Measurements from ENCODE around the gene DCDC2B.

The DCDC2B gene

DNA sequence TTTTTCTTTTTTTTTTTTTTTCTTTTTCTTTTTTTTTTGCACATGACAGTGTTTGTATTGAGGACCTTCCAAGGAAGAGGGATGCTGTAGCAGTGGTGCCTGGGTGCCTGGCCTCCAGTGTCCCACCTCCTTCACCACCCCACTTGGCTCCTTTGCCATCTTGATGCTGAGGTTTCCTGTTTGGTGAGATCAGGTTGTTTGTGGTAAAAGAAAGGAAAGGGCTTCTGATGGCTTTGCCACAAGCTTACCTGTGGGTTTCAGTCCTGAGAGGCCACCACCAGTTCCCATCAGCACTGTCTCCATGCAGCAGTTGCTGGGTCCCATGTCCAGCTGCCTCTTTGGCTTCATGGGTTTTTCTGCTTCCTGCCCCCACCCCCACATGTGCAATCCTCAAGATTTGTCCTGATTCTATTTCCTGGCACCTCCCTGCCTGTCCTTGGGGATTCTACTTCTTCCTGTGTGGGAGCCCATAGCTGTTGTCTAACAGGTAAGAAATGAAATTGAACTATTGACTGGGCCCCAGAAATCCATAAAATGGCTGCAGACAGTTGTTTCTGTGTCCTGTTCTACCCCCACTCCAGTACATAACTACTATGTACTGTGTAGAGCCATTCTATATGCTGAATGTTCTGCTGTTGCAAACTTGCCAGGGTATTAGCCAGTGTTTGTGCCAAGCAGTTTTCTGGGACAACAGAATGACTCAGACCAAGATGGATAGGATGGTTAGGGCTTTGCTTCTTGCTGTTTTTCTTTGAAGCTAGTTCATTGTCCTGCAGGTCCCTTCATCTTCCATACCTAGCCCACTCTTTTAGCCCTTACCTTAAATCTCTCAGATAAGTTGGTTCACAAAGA lies 12.7 kb upstream of the DCDC2B start:
- TF ChIP-seq, protein P1, sequence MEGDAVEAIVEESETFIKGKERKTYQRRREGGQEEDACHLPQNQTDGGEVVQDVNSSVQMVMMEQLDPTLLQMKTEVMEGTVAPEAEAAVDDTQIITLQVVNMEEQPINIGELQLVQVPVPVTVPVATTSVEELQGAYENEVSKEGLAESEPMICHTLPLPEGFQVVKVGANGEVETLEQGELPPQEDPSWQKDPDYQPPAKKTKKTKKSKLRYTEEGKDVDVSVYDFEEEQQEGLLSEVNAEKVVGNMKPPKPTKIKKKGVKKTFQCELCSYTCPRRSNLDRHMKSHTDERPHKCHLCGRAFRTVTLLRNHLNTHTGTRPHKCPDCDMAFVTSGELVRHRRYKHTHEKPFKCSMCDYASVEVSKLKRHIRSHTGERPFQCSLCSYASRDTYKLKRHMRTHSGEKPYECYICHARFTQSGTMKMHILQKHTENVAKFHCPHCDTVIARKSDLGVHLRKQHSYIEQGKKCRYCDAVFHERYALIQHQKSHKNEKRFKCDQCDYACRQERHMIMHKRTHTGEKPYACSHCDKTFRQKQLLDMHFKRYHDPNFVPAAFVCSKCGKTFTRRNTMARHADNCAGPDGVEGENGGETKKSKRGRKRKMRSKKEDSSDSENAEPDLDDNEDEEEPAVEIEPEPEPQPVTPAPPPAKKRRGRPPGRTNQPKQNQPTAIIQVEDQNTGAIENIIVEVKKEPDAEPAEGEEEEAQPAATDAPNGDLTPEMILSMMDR (IDR thresholded peaks at IDR 0.05; ENCODE audit: borderline replicate concordance, insufficient read depth, low read depth, low read length), result no peak
- no peak overlapping the region for H3K4me3 ChIP-seq (ENCODE audit: low read depth, low read length)

DNA sequence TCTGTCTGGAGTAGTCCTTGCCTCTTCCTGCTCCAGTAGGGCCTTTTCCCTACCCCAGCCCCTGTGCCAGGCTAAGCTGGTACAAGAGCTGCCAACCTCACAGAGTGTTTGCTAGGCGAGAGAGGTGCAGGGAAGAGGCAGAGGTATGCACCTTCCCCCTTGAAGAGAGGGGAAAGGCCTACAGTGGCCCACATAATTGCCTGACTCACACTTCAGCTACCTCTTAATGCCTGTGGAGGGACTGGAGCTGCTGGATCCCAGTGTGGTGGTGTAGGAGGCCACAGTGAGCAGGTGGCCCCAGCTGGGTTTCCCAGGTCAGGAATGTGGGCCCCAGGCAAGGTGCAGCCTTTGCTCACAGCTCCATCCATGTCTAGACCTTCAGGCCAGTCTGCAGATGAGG lies 11.8 kb upstream of the DCDC2B start:
- TF ChIP-seq, protein P1 (IDR thresholded peaks at IDR 0.05; ENCODE audit: borderline replicate concordance, insufficient read depth, low read depth, low read length), result no peak
- no peak overlapping the region for H3K4me3 ChIP-seq (ENCODE audit: low read depth, low read length)

DNA sequence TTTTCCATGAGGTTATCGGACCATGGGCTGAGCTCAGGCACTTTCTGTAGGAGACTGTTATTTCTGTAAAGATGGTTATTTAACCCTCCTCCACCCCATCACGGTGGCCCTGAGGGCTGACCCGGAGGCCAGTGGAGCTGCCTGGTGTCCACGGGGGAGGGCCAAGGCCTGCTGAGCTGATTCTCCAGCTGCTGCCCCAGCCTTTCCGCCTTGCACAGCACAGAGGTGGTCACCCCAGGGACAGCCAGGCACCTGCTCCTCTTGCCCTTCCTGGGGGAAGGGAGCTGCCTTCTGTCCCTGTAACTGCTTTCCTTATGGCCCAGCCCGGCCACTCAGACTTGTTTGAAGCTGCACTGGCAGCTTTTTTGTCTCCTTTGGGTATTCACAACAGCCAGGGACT lies 11.1 kb upstream of the DCDC2B start:
- TF ChIP-seq, protein P1 (IDR thresholded peaks at IDR 0.05; ENCODE audit: borderline replicate concordance, insufficient read depth, low read depth, low read length), result no peak
- H3K4me3 ChIP-seq (ENCODE audit: low read depth, low read length), result no peak overlapping the region

DNA sequence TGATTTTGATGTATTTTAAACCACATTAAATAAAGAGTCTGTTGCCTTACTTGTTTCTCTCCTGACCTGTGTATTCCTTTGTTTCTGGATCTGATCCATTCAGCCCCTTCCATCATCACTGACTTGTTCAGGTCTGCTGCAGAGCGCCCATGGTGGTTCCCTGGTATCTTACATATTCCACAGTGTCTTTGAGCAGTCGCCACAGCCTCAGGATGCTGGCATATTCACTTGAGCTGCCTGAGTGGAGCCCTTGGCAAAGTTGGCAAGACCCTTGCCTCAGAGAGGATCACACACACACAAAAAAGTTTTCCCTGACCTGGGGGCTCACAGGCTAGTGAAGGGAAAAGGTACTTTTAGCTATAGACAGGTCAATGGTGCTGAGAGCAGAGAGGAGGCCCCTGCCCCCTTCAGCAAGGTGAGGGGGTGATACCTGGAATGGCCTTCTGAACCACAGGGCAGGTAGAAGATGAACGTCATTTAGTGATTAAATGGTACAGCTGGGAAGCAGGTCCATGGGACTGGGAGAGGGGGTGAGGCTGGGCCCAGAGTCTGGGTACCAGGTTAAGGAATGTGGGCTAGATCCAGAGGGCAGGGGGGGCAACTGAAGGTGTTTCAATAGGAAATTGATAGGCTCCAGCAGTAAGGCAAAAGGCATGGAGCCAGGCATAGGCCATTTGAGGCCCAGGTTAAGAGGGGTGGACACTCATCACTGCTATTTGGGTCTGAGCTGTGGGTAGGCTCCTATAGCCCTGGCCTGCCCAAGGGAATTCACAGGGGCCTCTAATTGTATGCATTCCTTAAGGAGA lies 10.4 kb upstream of the DCDC2B start:
- TF ChIP-seq, protein P1 (IDR thresholded peaks at IDR 0.05; ENCODE audit: borderline replicate concordance, insufficient read depth, low read depth, low read length), result no peak
- no peak overlapping the region for H3K4me3 ChIP-seq (ENCODE audit: low read depth, low read length)

DNA sequence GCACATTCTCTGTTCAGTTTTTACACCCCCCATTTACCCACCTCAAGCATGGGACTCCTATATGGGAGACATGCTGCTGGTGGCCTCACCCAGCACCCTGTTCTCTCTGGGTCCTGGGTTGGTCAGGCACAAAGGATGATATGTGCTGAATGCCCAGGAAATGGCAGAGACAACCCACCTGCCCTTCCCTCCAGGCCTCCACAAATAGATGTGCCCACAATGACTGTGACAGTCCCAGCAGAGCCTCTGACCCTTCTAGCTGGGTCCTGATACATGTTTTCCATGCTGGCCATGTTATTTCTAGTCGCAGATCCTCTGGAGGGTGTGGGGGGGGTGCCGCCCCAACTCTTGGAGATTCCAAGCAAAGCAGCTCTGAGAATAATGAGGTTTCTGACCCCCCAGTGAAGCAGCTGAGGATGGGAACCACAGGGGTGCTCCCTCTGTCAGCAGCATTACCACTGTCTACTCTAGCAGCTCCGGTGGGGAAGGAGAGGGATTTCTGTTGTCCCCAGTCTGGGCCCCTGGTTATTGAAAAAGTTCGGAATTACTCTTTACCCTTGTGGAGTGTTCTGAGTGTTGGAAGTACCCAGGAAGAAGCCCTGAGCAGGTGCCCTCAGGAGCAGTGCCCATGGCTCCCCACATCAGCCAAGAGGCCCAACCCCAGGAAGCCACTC lies 9.7 kb upstream of the DCDC2B start:
- TF ChIP-seq, protein P1 (IDR thresholded peaks at IDR 0.05; ENCODE audit: borderline replicate concordance, insufficient read depth, low read depth, low read length), result no peak
- H3K4me3 ChIP-seq (ENCODE audit: low read depth, low read length), result no peak overlapping the region

DNA sequence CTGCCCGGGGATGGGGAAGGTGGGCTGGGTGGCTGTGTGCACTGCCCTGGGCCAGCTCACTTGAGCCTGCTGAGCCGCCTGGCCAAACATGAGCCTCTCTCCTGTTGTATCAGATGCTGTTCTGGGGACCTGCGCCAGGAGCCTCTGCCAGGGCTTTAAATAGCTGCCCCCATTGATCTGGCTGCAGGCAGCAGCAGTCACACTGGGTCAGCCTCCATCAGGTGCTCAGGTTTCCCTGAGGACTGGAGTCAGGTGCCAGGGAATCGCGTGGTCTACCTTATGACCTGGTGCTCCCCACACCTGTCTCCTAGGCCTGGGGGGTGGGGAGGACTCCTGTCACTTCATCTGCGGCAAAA lies 9.2 kb upstream of the DCDC2B start:
- TF ChIP-seq, protein P1 (IDR thresholded peaks at IDR 0.05; ENCODE audit: borderline replicate concordance, insufficient read depth, low read depth, low read length), result no peak
- peak overlapping the region; percentile 68 for H3K4me3 ChIP-seq (ENCODE audit: low read depth, low read length)

All from GM12875 (cell line).